Measurements from ENCODE around the gene TNFAIP6.
"Not testable (repeated sequence)": the region's sequence is repeated elsewhere in the genome, so short reads cannot be mapped to it uniquely, and the experiment has no call there.

DNA sequence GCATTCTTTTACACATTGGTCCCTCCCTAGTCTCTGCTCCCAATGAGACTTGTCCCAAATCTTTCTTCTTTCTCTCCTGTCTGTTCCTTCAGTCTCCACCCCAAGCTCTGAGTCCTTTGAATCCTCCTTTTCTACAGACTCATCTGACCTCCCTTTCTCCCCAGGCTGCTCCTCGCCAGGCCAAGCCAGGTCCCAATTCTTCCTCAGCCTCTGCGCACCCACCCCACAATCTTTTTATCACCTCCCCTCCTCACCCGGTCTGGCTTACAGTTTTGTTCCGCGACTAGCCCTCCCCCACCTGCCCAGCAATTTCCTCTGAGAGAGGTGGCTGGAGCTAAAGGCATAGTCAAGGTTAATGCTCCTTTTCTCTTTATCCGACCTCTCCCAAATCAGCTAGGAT, 47.1 kb upstream of the TNFAIP6 start:
- not testable (repeated sequence) for TF ChIP-seq POLR2A (IDR thresholded peaks at IDR 0.05)
- TF ChIP-seq, protein P1, sequence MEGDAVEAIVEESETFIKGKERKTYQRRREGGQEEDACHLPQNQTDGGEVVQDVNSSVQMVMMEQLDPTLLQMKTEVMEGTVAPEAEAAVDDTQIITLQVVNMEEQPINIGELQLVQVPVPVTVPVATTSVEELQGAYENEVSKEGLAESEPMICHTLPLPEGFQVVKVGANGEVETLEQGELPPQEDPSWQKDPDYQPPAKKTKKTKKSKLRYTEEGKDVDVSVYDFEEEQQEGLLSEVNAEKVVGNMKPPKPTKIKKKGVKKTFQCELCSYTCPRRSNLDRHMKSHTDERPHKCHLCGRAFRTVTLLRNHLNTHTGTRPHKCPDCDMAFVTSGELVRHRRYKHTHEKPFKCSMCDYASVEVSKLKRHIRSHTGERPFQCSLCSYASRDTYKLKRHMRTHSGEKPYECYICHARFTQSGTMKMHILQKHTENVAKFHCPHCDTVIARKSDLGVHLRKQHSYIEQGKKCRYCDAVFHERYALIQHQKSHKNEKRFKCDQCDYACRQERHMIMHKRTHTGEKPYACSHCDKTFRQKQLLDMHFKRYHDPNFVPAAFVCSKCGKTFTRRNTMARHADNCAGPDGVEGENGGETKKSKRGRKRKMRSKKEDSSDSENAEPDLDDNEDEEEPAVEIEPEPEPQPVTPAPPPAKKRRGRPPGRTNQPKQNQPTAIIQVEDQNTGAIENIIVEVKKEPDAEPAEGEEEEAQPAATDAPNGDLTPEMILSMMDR (IDR thresholded peaks at IDR 0.05), result not testable (repeated sequence)
